H1 (cell line): ENCODE results near the gene NPHP4. TPM values are rescaled to one million over a fixed set of nuclear protein-coding genes. Genes with fewer than 3 reads are reported as not detected.

Experiments used
- CTCF ChIA-PET: fragments of 300-600 bp; sonication (Branson Sonifier 250); formaldehyde crosslinking; loops from one replicate; lab custom pipeline; 2021; ENCODE audit not compliant: partially characterized antibody; lab: Charles Lee
- POLR2A ChIA-PET: fragments of 300-600 bp; sonication (Branson Sonifier 250); formaldehyde crosslinking; loops from one replicate; lab custom pipeline; 2021; ENCODE audit warnings: inconsistent platforms; ENCODE audit not compliant: partially characterized antibody; lab: Charles Lee
- DNase-seq, 2 experiments: peaks; one replicate each; pipeline versions ENCODE4 v3.0.0 to v3.0.0-alpha.2; 2010 to 2022; ENCODE audit warnings: low spot score in 2 of 2, low read depth in 1 of 2, mixed read lengths in 1 of 2
- FAIRE-seq: peaks from 2 replicates; lab custom pipeline; 2011; peaks lifted over from hg19 to GRCh38; lab: Jason Lieb, UNC
- H2AFZ ChIP-seq: 2 replicates; pipeline ENCODE4 v1.8.1; 2012; ENCODE audit warnings: low read length, inconsistent platforms
- H2AK5ac ChIP-seq: 2 replicates; pipeline ENCODE4 v1.6.1; 2013; ENCODE audit warnings: low read depth, low read length
- H2BK120ac ChIP-seq: replicated peaks from 2 replicates; pipeline ENCODE3; 2013; ENCODE audit warnings: low read depth, low read length, inconsistent platforms
- H2BK12ac ChIP-seq: 2 replicates; pipeline ENCODE4 v1.6.1; 2013; ENCODE audit warnings: low read depth, low read length
- H2BK15ac ChIP-seq: 2 replicates; pipeline ENCODE4 v1.6.1; 2013; ENCODE audit warnings: low read length
- H2BK20ac ChIP-seq: 2 replicates; pipeline ENCODE4 v1.6.1; 2013; ENCODE audit warnings: low read length
- H2BK5ac ChIP-seq: 2 replicates; pipeline ENCODE4 v1.6.1; 2013; ENCODE audit warnings: low read depth, low read length
- H3K14ac ChIP-seq: 2 replicates; pipeline ENCODE4 v1.6.1; 2013; ENCODE audit warnings: inconsistent platforms; ENCODE audit not compliant: insufficient read length
- H3K18ac ChIP-seq: 2 replicates; pipeline ENCODE4 v1.6.1; 2013; ENCODE audit warnings: low read length; ENCODE audit errors: extremely low read depth
- H3K23ac ChIP-seq: 2 replicates; pipeline ENCODE4 v1.6.1; 2013; ENCODE audit warnings: inconsistent platforms; ENCODE audit not compliant: insufficient read length
- H3K23me2 ChIP-seq: 2 replicates; pipeline ENCODE4 v1.6.1; 2013; ENCODE audit warnings: low read depth, low read length
- H3K27ac ChIP-seq: 2 replicates; pipeline ENCODE4 v1.6.1; 2011; ENCODE audit warnings: low read depth, low read length, inconsistent platforms
- H3K27me3 ChIP-seq, 4 experiments: replicated peaks in 1 of 4; 1 replicate in 1 of 4; 2 replicates in 3 of 4; pipeline versions ENCODE4 v1.6.1 to v1.8.1; 2011 to 2013; ENCODE audit warnings: low read length in 3 of 4, mild to moderate bottlenecking in 3 of 4, inconsistent platforms in 2 of 4, mixed read lengths in 2 of 4, moderate library complexity in 1 of 4; ENCODE audit not compliant: control insufficient read depth in 3 of 4, insufficient read depth in 3 of 4; ENCODE audit errors: extremely low read depth in 1 of 4
- H3K36me3 ChIP-seq, 4 experiments: 2 replicates each; pipeline versions ENCODE4 v1.6.1 to v1.8.1; 2011 to 2013; ENCODE audit warnings: mild to moderate bottlenecking in 4 of 4, low read length in 3 of 4, moderate library complexity in 2 of 4, control low read depth in 1 of 4, inconsistent platforms in 1 of 4; ENCODE audit not compliant: insufficient read depth in 4 of 4, control insufficient read depth in 2 of 4
- H3K4ac ChIP-seq: replicated peaks from 2 replicates; pipeline ENCODE3; 2013; ENCODE audit warnings: low read length, low read depth, mixed read lengths, inconsistent platforms; ENCODE audit not compliant: insufficient read length
- H3K4me1 ChIP-seq, 4 experiments: replicated peaks in 1 of 4; 1 replicate in 1 of 4; 2 replicates in 3 of 4; pipeline versions ENCODE4 v1.6.1 to v1.8.1; 2011 to 2013; ENCODE audit warnings: low read length in 3 of 4, inconsistent platforms in 2 of 4, mixed read lengths in 1 of 4; ENCODE audit not compliant: insufficient read depth in 4 of 4, control insufficient read depth in 3 of 4
- H3K4me2 ChIP-seq, 2 experiments: 2 replicates each; pipeline versions ENCODE4 v1.6.1 to v1.8.1; 2011 to 2013; ENCODE audit warnings: low read depth in 2 of 2, low read length in 2 of 2, control low read depth in 1 of 2, inconsistent platforms in 1 of 2, mild to moderate bottlenecking in 1 of 2; ENCODE audit not compliant: insufficient read depth in 1 of 2
- H3K4me3 ChIP-seq, 4 experiments: fragments of 200-600, 300-600 bp in 1 of 4; sonication (generic), shearing (Covaris generic), sonication (Bioruptor Twin) in 1 of 4; 2 replicates each; pipeline versions ENCODE4 v1.5.1 to v1.8.1; 2011 to 2016; ENCODE audit warnings: low read length in 4 of 4, low read depth in 3 of 4, control low read depth in 2 of 4, inconsistent platforms in 2 of 4, mild to moderate bottlenecking in 2 of 4, mixed read lengths in 1 of 4, moderate library complexity in 1 of 4; ENCODE audit not compliant: insufficient read depth in 2 of 4; ENCODE audit errors: extremely low read depth in 1 of 4
- H3K56ac ChIP-seq: replicated peaks from 2 replicates; pipeline ENCODE3; 2013; ENCODE audit warnings: low read depth, mild to moderate bottlenecking, mixed read lengths, low read length, inconsistent platforms; ENCODE audit not compliant: insufficient read length
- H3K79me1 ChIP-seq: 2 replicates; pipeline ENCODE4 v1.6.1; 2013; ENCODE audit warnings: low read depth, low read length, control low read depth
- H3K79me2 ChIP-seq, 2 experiments: 2 replicates each; pipeline versions ENCODE4 v1.6.1 to v1.8.1; 2012 to 2013; ENCODE audit warnings: low read length in 2 of 2, mild to moderate bottlenecking in 2 of 2, inconsistent platforms in 1 of 2; ENCODE audit not compliant: insufficient read depth in 2 of 2, control insufficient read depth in 1 of 2
- H3K9ac ChIP-seq, 4 experiments: replicated peaks in 1 of 4; 1 replicate in 1 of 4; 2 replicates in 3 of 4; pipeline versions ENCODE4 v1.6.1 to v1.8.1; 2011 to 2013; ENCODE audit warnings: low read depth in 3 of 4, low read length in 3 of 4, control low read depth in 2 of 4, mild to moderate bottlenecking in 2 of 4, moderate library complexity in 2 of 4, inconsistent platforms in 1 of 4; ENCODE audit errors: extremely low read depth in 1 of 4
- H3K9me3 ChIP-seq, 2 experiments: 2 replicates each; pipeline versions ENCODE4 v1.6.1 to v1.8.1; 2012 to 2013; ENCODE audit warnings: mild to moderate bottlenecking in 2 of 2, moderate library complexity in 2 of 2, control low read depth in 1 of 2, inconsistent platforms in 1 of 2, low read depth in 1 of 2, low read length in 1 of 2, mixed read lengths in 1 of 2; ENCODE audit not compliant: insufficient read depth in 2 of 2
- H4K20me1 ChIP-seq, 2 experiments: replicated peaks in 1 of 2; 2 replicates each; pipeline versions ENCODE3 to v1.8.1; 2011 to 2013; ENCODE audit warnings: inconsistent platforms in 2 of 2, low read length in 2 of 2, mild to moderate bottlenecking in 1 of 2; ENCODE audit not compliant: insufficient read depth in 2 of 2, control insufficient read depth in 1 of 2
- H4K5ac ChIP-seq: 2 replicates; pipeline ENCODE4 v1.6.1; 2013; ENCODE audit warnings: low read length, low read depth, mixed read lengths, inconsistent platforms; ENCODE audit not compliant: insufficient read length
- H4K8ac ChIP-seq: 2 replicates; pipeline ENCODE4 v1.8.0; 2013; ENCODE audit warnings: mild to moderate bottlenecking, moderate library complexity, low read length, inconsistent platforms; ENCODE audit not compliant: insufficient read depth; ENCODE audit errors: extremely low read depth
- H4K91ac ChIP-seq: replicated peaks from 2 replicates; pipeline ENCODE3; 2013; ENCODE audit warnings: low read length, mixed read lengths, inconsistent platforms; ENCODE audit not compliant: insufficient read length
- BRCA1 ChIP-seq: IDR thresholded peaks from 2 replicates; pipeline ENCODE4 v1.6.1; 2012; ENCODE audit warnings: low read depth, low read length, improper control_type of control experiment
- CREB1 ChIP-seq: IDR thresholded peaks from 2 replicates; pipeline ENCODE4 v1.6.1; 2012; ENCODE audit warnings: inconsistent platforms
- CTCF ChIP-seq, 3 experiments: IDR thresholded peaks; 1 replicate in 2 of 3; 2 replicates in 1 of 3; pipeline versions ENCODE4 v1.5.1 to v1.6.1; 2011; ENCODE audit warnings: low read length in 3 of 3, mild to moderate bottlenecking in 3 of 3, inconsistent platforms in 2 of 3, low read depth in 1 of 3, moderate library complexity in 1 of 3; ENCODE audit not compliant: insufficient read depth in 1 of 3; ENCODE audit errors: control extremely low read depth in 1 of 3
- EP300 ChIP-seq, 2 experiments: IDR thresholded peaks; 1 replicate in 1 of 2; 2 replicates in 1 of 2; pipeline ENCODE4 v1.6.1; 2011 to 2012; ENCODE audit warnings: low read depth in 2 of 2, low read length in 2 of 2, mild to moderate bottlenecking in 2 of 2, borderline replicate concordance in 1 of 2, inconsistent platforms in 1 of 2, moderate library complexity in 1 of 2
- POLR2AphosphoS5 ChIP-seq: IDR thresholded peaks from 2 replicates; pipeline ENCODE4 v1.6.1; 2011; ENCODE audit warnings: low read depth, low read length
- SP2 ChIP-seq: IDR thresholded peaks from 2 replicates; pipeline ENCODE4 v1.6.1; 2012; ENCODE audit warnings: mild to moderate bottlenecking, low read length, inconsistent platforms
- USF2 ChIP-seq: IDR thresholded peaks from 2 replicates; pipeline ENCODE4 v1.6.1; 2011; ENCODE audit warnings: low read length, improper control_type of control experiment
- YY1 ChIP-seq: IDR thresholded peaks from 2 replicates; pipeline ENCODE4 v1.6.1; 2011; ENCODE audit warnings: low read depth, mild to moderate bottlenecking, low read length
- WGBS, 2 experiments: shearing (Covaris generic) in 1 of 2; methylation state at CpG; one replicate each; pipeline versions ENCODE4 v1.1.6 to v1.1.7; 2013 to 2015; ENCODE audit warnings: low lambda C conversion rate in 2 of 2, mixed read lengths in 2 of 2, inconsistent platforms in 1 of 2, low coverage in 1 of 2, missing lambda C conversion rate in 1 of 2; ENCODE audit not compliant: insufficient replicate concordance in 2 of 2, insufficient coverage in 1 of 2, insufficient read length in 1 of 2; ENCODE audit errors: extremely low coverage in 1 of 2, missing lambda C conversion rate in 1 of 2; 5-methylcytosine and 5-hydroxymethylcytosine counted together
- polyA plus RNA-seq, 7 experiments: library from polyadenylated mRNA; depleted of rRNA in 3 of 7; stranded (reverse) in 5 of 7; unstranded in 2 of 7; fragments of >200 nt in 5 of 7; fragments of 200-250 nt in 2 of 7; gene quantifications; 1 replicate in 5 of 7; 2 replicates in 1 of 7; 4 replicates in 1 of 7; pipeline versions ENCODE4 v1.2.1 to v1.2.3, GENCODE V29; 2011 to 2013; ENCODE audit warnings: missing spikeins in 2 of 7, mixed read lengths in 2 of 7
- total RNA-seq: library from RNA; stranded (reverse); fragmentation: NEBNext Ultra II Directional; extraction: Animal tissue kit (Norgen Biotek cat#: 25700); gene quantifications from 2 replicates; pipeline ENCODE4 v1.2.1, GENCODE V29; 2021

The NPHP4 gene
- total and polyA plus RNA-seq, 2 of the 8 experiments (the other 6 are each of a cell fraction or from before 2014, with no cell fraction given), result 5.8 to 14.0 TPM

GRCh38 chr1:5943343-5944124, 48.7 kb downstream of the NPHP4 start:
- H3K23ac ChIP-seq, result no peak overlapping the region
- H2BK120ac ChIP-seq, result no peak overlapping the region
- no peak overlapping the region for H4K8ac ChIP-seq
- no peak overlapping the region for H2BK15ac ChIP-seq
- no peaks in the 10 kb centered on the region for H3K23me2 ChIP-seq
- no peak overlapping the region for H3K9ac ChIP-seq
- no peak for FAIRE-seq
- H2AFZ ChIP-seq, result no peak overlapping the region
- H3K79me2 ChIP-seq, result no peaks in the 10 kb centered on the region
- no peak overlapping the region for H3K18ac ChIP-seq
- POLR2A ChIA-PET, result interaction anchor here (1.0 kb wide), 1 partner anchor 14 kb away, joined by 3 read pairs; no protein-coding TSS in a partner anchor
- no peak overlapping the region for H3K4me3 ChIP-seq
- no peaks in the 10 kb centered on the region; the same call in 1 of the 2 replicates for H3K79me1 ChIP-seq
- no peak overlapping the region for H2BK20ac ChIP-seq
- H4K20me1 ChIP-seq, result no peaks in the 10 kb centered on the region
- no peak overlapping the region for H3K4ac ChIP-seq
- H2AK5ac ChIP-seq, result no peak overlapping the region
- CTCF ChIA-PET, result interaction anchor here (0.7 to 1.8 kb wide), 4 partner anchors 10 to 28 kb away, joined by 3 to 6 read pairs (median 3); no protein-coding TSS in a partner anchor
- H3K27me3 ChIP-seq, result no peaks in the 10 kb centered on the region
- H3K36me3 ChIP-seq, result peaks cover 0 to 5% (median 2%) of the 10 kb centered on the region in 4 experiments; a peak in 4 of 8 replicates
- no peak overlapping the region for H4K91ac ChIP-seq
- no peaks in the 10 kb centered on the region for H3K4me1 ChIP-seq
- no peak overlapping the region for H4K5ac ChIP-seq
- no peak overlapping the region for H3K56ac ChIP-seq
- no peak overlapping the region for H2BK5ac ChIP-seq
- 87% methylated on average over 11 of the region's 11 CpGs; no CpG with 5 or more reads in 1 of the 2 experiments for WGBS, 2 experiments
- H3K14ac ChIP-seq, result no peak overlapping the region
- DNase-seq, result peak in 1 of 2 experiments; percentile 20
- H2BK12ac ChIP-seq, result no peak overlapping the region
- no peak overlapping the region for H3K4me2 ChIP-seq
- H3K9me3 ChIP-seq, result no peaks in the 10 kb centered on the region
- H3K27ac ChIP-seq, result no peak overlapping the region
- TF ChIP-seq SP2 (no peak), POLR2AphosphoS5 (no peak), BRCA1 (no peak), CTCF (IDR thresholded peaks at IDR 0.05; ENCODE audit: control extremely low read depth in 1 of 3, insufficient read depth in 1 of 3, low read depth in 1 of 3, low read length in 3 of 3) (no peak), CREB1 (no peak), USF2 (no peak), YY1 (no peak), EP300 (IDR thresholded peaks at IDR 0.05; ENCODE audit: borderline replicate concordance in 1 of 2, low read depth in 2 of 2, low read length in 2 of 2) (no peak)
